Measurements from ENCODE around the gene AMDHD2.

DNA sequence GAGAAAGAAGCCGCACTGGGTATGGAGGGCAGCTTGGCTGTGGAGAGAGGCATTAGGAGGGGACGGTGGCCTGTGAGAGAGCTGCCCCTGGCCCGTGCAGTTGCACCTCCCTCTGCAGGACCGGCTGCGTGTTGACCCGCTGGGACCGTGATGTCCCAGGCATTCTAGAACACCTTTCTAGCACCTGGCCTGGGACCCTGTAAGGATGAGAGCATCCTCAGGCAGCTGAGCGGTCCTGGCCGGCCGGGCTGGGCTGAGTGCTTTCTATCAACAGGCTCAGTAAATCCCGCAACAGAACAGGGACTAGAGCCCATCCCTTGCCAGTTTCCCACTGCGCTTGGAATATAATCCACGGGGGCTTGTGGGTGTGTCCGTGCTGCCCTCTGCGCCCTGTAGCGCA, 30.6 kb upstream of the AMDHD2 start:
- TF ChIP-seq, protein P1, sequence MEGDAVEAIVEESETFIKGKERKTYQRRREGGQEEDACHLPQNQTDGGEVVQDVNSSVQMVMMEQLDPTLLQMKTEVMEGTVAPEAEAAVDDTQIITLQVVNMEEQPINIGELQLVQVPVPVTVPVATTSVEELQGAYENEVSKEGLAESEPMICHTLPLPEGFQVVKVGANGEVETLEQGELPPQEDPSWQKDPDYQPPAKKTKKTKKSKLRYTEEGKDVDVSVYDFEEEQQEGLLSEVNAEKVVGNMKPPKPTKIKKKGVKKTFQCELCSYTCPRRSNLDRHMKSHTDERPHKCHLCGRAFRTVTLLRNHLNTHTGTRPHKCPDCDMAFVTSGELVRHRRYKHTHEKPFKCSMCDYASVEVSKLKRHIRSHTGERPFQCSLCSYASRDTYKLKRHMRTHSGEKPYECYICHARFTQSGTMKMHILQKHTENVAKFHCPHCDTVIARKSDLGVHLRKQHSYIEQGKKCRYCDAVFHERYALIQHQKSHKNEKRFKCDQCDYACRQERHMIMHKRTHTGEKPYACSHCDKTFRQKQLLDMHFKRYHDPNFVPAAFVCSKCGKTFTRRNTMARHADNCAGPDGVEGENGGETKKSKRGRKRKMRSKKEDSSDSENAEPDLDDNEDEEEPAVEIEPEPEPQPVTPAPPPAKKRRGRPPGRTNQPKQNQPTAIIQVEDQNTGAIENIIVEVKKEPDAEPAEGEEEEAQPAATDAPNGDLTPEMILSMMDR (IDR thresholded peaks at IDR 0.05), result no peak
- no peak for TF ChIP-seq POLR2A (IDR thresholded peaks at IDR 0.05)
